AG04449 (cell line): ENCODE measurements around the gene ARID4B.
"Not testable (repeated sequence)": the region's sequence is repeated elsewhere in the genome, so short reads cannot be mapped to it uniquely, and the experiment has no call there.

Experiments used
- CTCF ChIA-PET: fragments of 350-600 bp; formaldehyde crosslinking; extraction: SDS; loops from one replicate; lab custom pipeline; 2021; ENCODE audit warnings: antibody characterized with exemption; lab: Yijun Ruan, JAX
- POLR2A ChIA-PET: fragments of 400-600, 350-600 bp; formaldehyde crosslinking; extraction: SDS; loops from one replicate; lab custom pipeline; 2020; ENCODE audit warnings: antibody characterized with exemption, inconsistent platforms; lab: Yijun Ruan, JAX
- DNase-seq: peaks from one replicate; pipeline ENCODE4 v3.0.0-alpha.2; 2010; ENCODE audit warnings: low read depth, low spot score
- H3K4me3 ChIP-seq: 2 replicates; pipeline ENCODE4 v1.5.1; 2011; ENCODE audit warnings: low read depth, mild to moderate bottlenecking, control low read depth, low read length
- TF ChIP-seq, protein P1 (sequence below): IDR thresholded peaks from one replicate; pipeline ENCODE4 v1.5.1; 2011; ENCODE audit warnings: mild to moderate bottlenecking, moderate library complexity, low read length, control low read depth, inconsistent platforms; ENCODE audit not compliant: insufficient read depth; ENCODE audit errors: missing control alignments

The ARID4B gene

DNA sequence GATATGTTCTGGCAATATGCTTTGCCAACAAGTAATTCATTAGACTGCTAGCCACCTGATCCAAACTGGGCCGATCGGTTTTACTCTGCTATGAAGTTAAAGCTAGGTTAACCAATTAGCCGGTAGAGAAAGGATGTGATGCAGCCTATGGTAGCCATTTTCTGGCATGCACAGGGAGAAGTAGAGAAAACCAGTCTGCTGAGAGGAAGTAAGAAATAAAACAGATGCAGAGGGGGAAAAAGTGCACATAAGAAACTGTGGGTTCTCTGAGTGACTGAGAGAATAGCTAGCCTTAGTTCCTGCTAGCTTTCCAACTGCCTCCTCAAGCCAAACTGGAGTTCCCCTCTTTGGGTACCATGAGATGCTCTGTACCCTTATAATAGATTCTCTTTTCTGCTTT, 52.8 kb downstream of the ARID4B start:
- POLR2A ChIA-PET: no interaction called here
- TF ChIP-seq, protein P1, sequence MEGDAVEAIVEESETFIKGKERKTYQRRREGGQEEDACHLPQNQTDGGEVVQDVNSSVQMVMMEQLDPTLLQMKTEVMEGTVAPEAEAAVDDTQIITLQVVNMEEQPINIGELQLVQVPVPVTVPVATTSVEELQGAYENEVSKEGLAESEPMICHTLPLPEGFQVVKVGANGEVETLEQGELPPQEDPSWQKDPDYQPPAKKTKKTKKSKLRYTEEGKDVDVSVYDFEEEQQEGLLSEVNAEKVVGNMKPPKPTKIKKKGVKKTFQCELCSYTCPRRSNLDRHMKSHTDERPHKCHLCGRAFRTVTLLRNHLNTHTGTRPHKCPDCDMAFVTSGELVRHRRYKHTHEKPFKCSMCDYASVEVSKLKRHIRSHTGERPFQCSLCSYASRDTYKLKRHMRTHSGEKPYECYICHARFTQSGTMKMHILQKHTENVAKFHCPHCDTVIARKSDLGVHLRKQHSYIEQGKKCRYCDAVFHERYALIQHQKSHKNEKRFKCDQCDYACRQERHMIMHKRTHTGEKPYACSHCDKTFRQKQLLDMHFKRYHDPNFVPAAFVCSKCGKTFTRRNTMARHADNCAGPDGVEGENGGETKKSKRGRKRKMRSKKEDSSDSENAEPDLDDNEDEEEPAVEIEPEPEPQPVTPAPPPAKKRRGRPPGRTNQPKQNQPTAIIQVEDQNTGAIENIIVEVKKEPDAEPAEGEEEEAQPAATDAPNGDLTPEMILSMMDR: no peak
- DNase-seq: no peak
- no peak overlapping the region for H3K4me3 ChIP-seq
- CTCF ChIA-PET: interaction anchor here (0.6 to 2.2 kb wide), 3 partner anchors 140 to 1596 kb away, joined by 3 to 6 read pairs (median 3); no protein-coding TSS in a partner anchor

DNA sequence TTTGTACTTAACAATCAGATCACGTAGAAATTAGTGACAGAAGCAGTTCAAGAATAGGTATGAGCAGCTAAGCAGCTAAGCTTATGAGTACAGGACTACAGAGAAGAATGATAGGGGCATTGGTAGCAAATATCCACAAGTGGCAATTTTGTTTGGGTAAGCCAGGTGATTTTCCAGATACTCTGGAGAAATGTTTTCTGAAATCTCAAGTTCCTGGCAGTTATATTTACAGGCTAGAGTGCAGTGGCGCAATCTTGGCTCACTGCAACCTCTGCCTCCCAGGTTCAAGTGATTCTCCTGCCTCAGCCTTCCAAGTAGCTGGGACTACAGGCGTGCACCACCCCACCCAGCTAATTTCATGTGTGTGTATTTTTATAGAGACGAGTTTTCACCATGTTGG, 55.1 kb downstream of the ARID4B start:
- CTCF ChIA-PET: interaction anchor here (0.8 to 1.3 kb wide), 3 partner anchors 12 to 22 kb away, joined by 3 read pairs; no protein-coding TSS in a partner anchor
- no peak overlapping the region for H3K4me3 ChIP-seq
- TF ChIP-seq, protein P1: no peak
- DNase-seq: no peak
- POLR2A ChIA-PET: no interaction called here

DNA sequence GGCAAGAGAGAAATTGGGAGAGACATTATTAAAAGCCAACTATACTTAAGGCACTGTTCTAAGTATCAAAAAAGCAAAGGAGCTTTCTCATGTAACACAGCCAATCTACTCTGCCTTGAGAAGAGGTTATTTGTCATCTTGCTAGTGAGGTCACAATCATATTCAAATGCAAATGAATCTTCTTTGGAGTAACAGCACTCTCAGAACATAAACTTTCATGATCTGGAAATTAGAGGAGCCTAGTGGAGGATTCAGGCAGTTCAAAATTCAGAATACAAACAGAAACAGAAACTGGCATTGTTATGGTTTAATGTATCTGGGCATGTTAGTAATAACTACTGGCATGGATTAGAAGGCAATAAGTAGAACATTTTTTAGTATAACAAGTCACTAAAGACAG, 57.4 kb downstream of the ARID4B start:
- ChIA-PET CTCF (interaction anchor here (1.0 to 3.5 kb wide), 4 partner anchors 9 to 146 kb away, joined by 3 to 16 read pairs (median 4); no protein-coding TSS in a partner anchor), POLR2A (no interaction called here)
- no peak for DNase-seq
- H3K4me3 ChIP-seq: no peak overlapping the region
- TF ChIP-seq, protein P1: no peak

DNA sequence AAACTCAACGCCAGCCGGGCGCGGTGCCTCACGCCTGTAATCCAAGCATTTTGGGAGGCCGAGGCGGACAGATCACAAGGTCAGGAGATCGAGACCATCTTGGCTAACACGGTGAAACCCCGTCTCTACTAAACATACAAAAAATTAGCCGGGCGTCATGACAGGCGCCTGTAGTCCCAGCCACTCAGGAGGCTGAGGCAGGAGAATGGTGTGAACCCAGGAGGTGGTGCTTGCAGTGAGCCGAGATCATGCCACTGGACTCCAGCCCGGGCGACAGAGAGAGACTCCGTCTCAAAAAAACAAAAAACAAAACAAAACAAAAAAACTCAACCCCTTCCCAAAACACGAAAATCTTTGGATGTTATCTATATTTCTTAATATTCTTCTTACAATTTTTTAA, 58.0 kb downstream of the ARID4B start:
- H3K4me3 ChIP-seq, DNase-seq, POLR2A ChIA-PET: not testable (repeated sequence)
- CTCF ChIA-PET: interaction anchor here (1.0 to 3.5 kb wide), 6 partner anchors 10 to 147 kb away, joined by 3 to 16 read pairs (median 4); no protein-coding TSS in a partner anchor

DNA sequence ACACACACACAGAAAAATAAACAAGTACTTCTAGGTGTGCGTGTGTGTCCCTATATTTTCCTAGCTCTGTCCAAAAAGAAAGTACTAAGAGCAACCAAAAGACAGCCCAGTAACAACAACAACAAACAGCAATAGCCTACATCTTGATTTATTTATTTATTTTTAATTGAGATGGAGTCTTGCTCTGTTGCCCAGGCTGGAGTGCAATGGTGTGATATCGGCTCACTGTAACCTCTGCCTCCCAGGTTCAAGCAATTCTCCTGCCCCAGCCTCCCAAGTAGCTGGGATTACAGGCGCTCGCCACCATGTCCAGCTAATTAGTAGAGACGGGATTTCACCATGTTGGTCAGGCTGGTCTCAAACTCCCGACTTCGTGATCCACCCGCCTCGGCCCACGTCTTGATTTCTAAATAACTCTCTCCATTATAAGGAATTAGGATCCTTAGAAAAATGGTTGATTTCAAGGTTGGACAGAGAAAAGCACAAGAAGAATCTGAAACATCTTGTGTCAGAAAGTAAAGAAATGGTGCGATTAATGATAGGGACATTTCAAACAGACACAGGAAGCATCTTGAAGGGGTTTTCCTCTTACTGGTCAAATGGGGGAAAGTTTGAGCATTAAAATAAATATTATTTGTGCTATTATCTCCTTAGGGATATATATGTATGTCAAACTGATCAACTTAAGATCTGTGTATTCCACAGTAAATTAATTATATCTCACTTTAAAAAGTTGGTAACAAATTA, 59.4 kb downstream of the ARID4B start:
- CTCF ChIA-PET: interaction anchor here (1.5 to 3.5 kb wide), 4 partner anchors 10 to 148 kb away, joined by 3 to 16 read pairs (median 10); no protein-coding TSS in a partner anchor
- POLR2A ChIA-PET: interaction anchor here (0.7 kb wide), 1 partner anchor 15 kb away, joined by 3 read pairs; no protein-coding TSS in a partner anchor
- DNase-seq: no peak
- TF ChIP-seq, protein P1: no peak
- H3K4me3 ChIP-seq: no peak overlapping the region

DNA sequence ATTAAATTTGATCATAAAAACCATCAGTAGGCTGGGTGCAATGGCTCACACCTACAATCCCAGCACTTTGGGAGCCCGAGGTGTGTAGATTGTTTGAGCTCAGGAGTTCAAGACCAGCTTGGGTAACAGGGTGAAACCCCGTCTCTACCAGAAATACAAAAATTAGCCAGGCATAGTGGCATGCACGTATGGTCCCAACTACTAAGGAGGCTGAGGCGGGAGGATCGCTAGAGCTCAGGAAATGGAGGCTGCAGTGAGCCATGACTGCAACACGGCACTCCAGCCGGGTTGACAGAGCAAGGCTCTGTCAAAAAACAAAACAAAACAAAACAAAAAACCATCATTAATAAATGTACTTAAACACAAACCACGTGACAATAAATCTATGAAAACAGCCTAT, 61.0 kb downstream of the ARID4B start:
- CTCF ChIA-PET: interaction anchor here (1.0 to 2.5 kb wide), 2 partner anchors 9 to 13 kb away, joined by 3 to 12 read pairs; no protein-coding TSS in a partner anchor
- no peak for DNase-seq
- no peak overlapping the region for H3K4me3 ChIP-seq
- POLR2A ChIA-PET: no interaction called here
- TF ChIP-seq, protein P1: no peak
